Osteocyte (in vitro differentiated cells): ENCODE results near the gene SELENOM. TPM values are rescaled to one million over a fixed set of nuclear protein-coding genes. Genes with fewer than 3 reads are reported as not detected.

Experiments used
- DNase-seq: peaks from one replicate; pipeline ENCODE4 v3.0.0; 2021; ENCODE audit warnings: mixed read lengths; ENCODE audit not compliant: unreplicated experiment; ENCODE audit errors: extremely low spot score
- H3K27ac Mint-ChIP-seq: one replicate; pipeline ENCODE4 v1.8.0; 2021; ENCODE audit warnings: mild to moderate bottlenecking, mixed read lengths; ENCODE audit not compliant: unreplicated experiment
- H3K27me3 Mint-ChIP-seq: one replicate; pipeline ENCODE4 v1.8.0; 2021; ENCODE audit warnings: mixed read lengths; ENCODE audit not compliant: unreplicated experiment
- H3K36me3 Mint-ChIP-seq: one replicate; pipeline ENCODE4 v1.8.0; 2021; ENCODE audit warnings: mixed read lengths; ENCODE audit not compliant: unreplicated experiment
- H3K4me1 Mint-ChIP-seq: one replicate; pipeline ENCODE4 v1.8.0; 2021; ENCODE audit warnings: mixed read lengths; ENCODE audit not compliant: unreplicated experiment
- H3K4me3 Mint-ChIP-seq: one replicate; pipeline ENCODE4 v1.8.0; 2021; ENCODE audit warnings: mild to moderate bottlenecking, moderate library complexity, mixed read lengths; ENCODE audit not compliant: unreplicated experiment
- H3K9me3 Mint-ChIP-seq: one replicate; pipeline ENCODE4 v1.8.0; 2021; ENCODE audit warnings: mixed read lengths; ENCODE audit not compliant: unreplicated experiment
- CTCF ChIP-seq: fragments of 200-600 bp; sonication (generic); IDR thresholded peaks from 2 replicates; pipeline ENCODE4 v1.5.0; 2021; ENCODE audit warnings: antibody characterized with exemption, mild to moderate bottlenecking, moderate library complexity
- total RNA-seq: library from RNA; stranded (reverse); gene quantifications from 2 replicates; pipeline ENCODE4 v1.2.1, GENCODE V29; 2021

The SELENOM gene
- total RNA-seq, 1 donor from 2014 or later, result 186 TPM

- DNase-seq, result no peak
- Mint-ChIP-seq H3K27me3 (peaks cover 10% of the 10 kb centered on the region), H3K36me3 (no peaks in the 10 kb centered on the region), H3K4me3 (no peak overlapping the region), H3K4me1 (peaks cover 17% of the 10 kb centered on the region), H3K27ac (no peak overlapping the region), H3K9me3 (no peaks in the 10 kb centered on the region)
- no peak for TF ChIP-seq CTCF
Measured at GRCh38 chr22:31135706-31136105, 28.3 kb upstream of the SELENOM start.

- no peak for TF ChIP-seq CTCF
- DNase-seq, result no peak
- Mint-ChIP-seq H3K4me1 (peaks cover 9% of the 10 kb centered on the region), H3K27me3 (peaks cover 7% of the 10 kb centered on the region), H3K9me3 (no peaks in the 10 kb centered on the region), H3K36me3 (no peaks in the 10 kb centered on the region), H3K4me3 (no peak overlapping the region), H3K27ac (no peak overlapping the region)
Measured at GRCh38 chr22:31134688-31135087, 27.3 kb upstream of the SELENOM start.

GRCh38 chr22:31133911-31134310, 26.5 kb upstream of the SELENOM start:
- Mint-ChIP-seq H3K4me3 (no peak overlapping the region), H3K27ac (no peak overlapping the region), H3K36me3 (no peaks in the 10 kb centered on the region), H3K9me3 (no peaks in the 10 kb centered on the region), H3K27me3 (peaks cover 3% of the 10 kb centered on the region), H3K4me1 (peaks cover 9% of the 10 kb centered on the region)
- no peak for TF ChIP-seq CTCF
- DNase-seq, result no peak

GRCh38 chr22:31130873-31131272, 23.5 kb upstream of the SELENOM start:
- Mint-ChIP-seq H3K27ac (no peak overlapping the region), H3K9me3 (no peaks in the 10 kb centered on the region), H3K4me1 (peaks cover 9% of the 10 kb centered on the region), H3K36me3 (no peaks in the 10 kb centered on the region), H3K27me3 (no peaks in the 10 kb centered on the region), H3K4me3 (no peak overlapping the region)
- TF ChIP-seq CTCF, result no peak
- DNase-seq, result no peak

- Mint-ChIP-seq H3K9me3 (no peaks in the 10 kb centered on the region), H3K4me1 (peaks cover 13% of the 10 kb centered on the region), H3K27ac (no peak overlapping the region), H3K36me3 (no peaks in the 10 kb centered on the region), H3K27me3 (no peaks in the 10 kb centered on the region), H3K4me3 (no peak overlapping the region)
- TF ChIP-seq CTCF, result no peak
- DNase-seq, result no peak
Measured at GRCh38 chr22:31128156-31128555, 20.8 kb upstream of the SELENOM start.
